Breast epithelium (tissue), 4 donors: ENCODE data around the gene SLC22A3. TPM values are rescaled to one million over a fixed set of nuclear protein-coding genes. Genes with fewer than 3 reads are reported as not detected.
A peak's percentile ranks its signal among the peaks of the same experiment; 100 is the strongest.

Experiments
- DNase-seq, 2 donors: peaks; one replicate each; pipeline ENCODE4 v3.0.0-alpha.2; 2019; ENCODE audit warnings: low spot score in 2 of 2
- H3K27ac ChIP-seq, 2 donors: fragments of 200-600 bp; sonication (generic) in 1 of 2; one replicate each; pipeline ENCODE4 v1.5.1; 2016 to 2019; ENCODE audit warnings: mild to moderate bottlenecking in 1 of 2
- H3K27me3 ChIP-seq, 2 donors: fragments of 200-600 bp; sonication (generic) in 1 of 2; one replicate each; pipeline versions ENCODE4 v1.5.1 to v1.6.0; 2017 to 2019; ENCODE audit warnings: control low read depth in 1 of 2, mild to moderate bottlenecking in 1 of 2
- H3K36me3 ChIP-seq: fragments of 200-600 bp; one replicate; pipeline ENCODE4 v1.5.1; 2019
- H3K4me1 ChIP-seq, 2 donors: fragments of 200-600 bp; sonication (generic); one replicate each; pipeline ENCODE4 v1.5.1; 2016 to 2019; ENCODE audit warnings: control low read depth in 1 of 2
- H3K4me3 ChIP-seq, 3 donors: fragments of 200-600 bp; sonication (generic); 1 replicate in 2 of 3; 2 replicates in 1 of 3; pipeline ENCODE4 v1.5.1; 2016 to 2019; ENCODE audit warnings: mild to moderate bottlenecking in 3 of 3, moderate library complexity in 2 of 3
- H3K9me3 ChIP-seq, 2 donors: fragments of 200-600 bp; sonication (generic) in 1 of 2; one replicate each; pipeline ENCODE4 v1.5.1; 2016 to 2019; ENCODE audit warnings: control low read depth in 1 of 2
- CTCF ChIP-seq, 3 donors: fragments of 450-650 bp; IDR thresholded peaks; one replicate each; pipeline ENCODE4 v1.5.1; 2016 to 2017; ENCODE audit warnings: antibody characterized with exemption in 3 of 3, mild to moderate bottlenecking in 3 of 3, moderate library complexity in 3 of 3
- POLR2A ChIP-seq: fragments of 450-650 bp; IDR thresholded peaks from one replicate; pipeline ENCODE4 v1.6.1; 2016; ENCODE audit warnings: antibody characterized with exemption, mild to moderate bottlenecking, moderate library complexity
- POLR2AphosphoS5 ChIP-seq, 3 donors: sonication (generic); formaldehyde crosslinking; IDR thresholded peaks; one replicate each; pipeline ENCODE4 v1.6.1; 2017; ENCODE audit warnings: antibody characterized with exemption in 3 of 3
- intact Hi-C: fragments of 100-400 bp; cut with DNase I; formaldehyde crosslinking; loops from one replicate; pipeline ENCODE4 v1.15.1; 2023; ENCODE audit warnings: low total_unique reads
- total RNA-seq, 3 donors: library from RNA; depleted of rRNA; stranded (reverse); fragments of >200 nt; gene quantifications; one replicate each; pipeline ENCODE4 v1.1.0, GENCODE V29; 2016

Gene SLC22A3
- total RNA-seq, 3 donors from 2014 or later = 3.4 to 13.1 (median 5.9) TPM

GRCh38 chr6:160344271-160344670 is 3.9 kb upstream of the SLC22A3 start:
- no peak overlapping the region for H3K4me3 ChIP-seq
- no peak for TF ChIP-seq POLR2AphosphoS5 (IDR thresholded peaks at IDR 0.05)
- TF ChIP-seq POLR2A = no peak
- TF ChIP-seq CTCF (IDR thresholded peaks at IDR 0.05) = no peak
- H3K36me3 ChIP-seq = no peaks in the 10 kb centered on the region
- peaks cover 0 to 7% of the 10 kb centered on the region in 2 donors for H3K27me3 ChIP-seq
- H3K27ac ChIP-seq = no peak overlapping the region
- no peaks in the 10 kb centered on the region for H3K4me1 ChIP-seq
- intact Hi-C loops = no loop called here
- H3K9me3 ChIP-seq = no peaks in the 10 kb centered on the region
- no peak for DNase-seq

- TF ChIP-seq POLR2AphosphoS5 (IDR thresholded peaks at IDR 0.05) (no peak), CTCF (IDR thresholded peaks at IDR 0.05) (no peak), POLR2A (no peak)
- Histone ChIP-seq H3K4me3 (peak overlapping the region; percentile 51 to 75 (median 60)), H3K27ac (peak overlapping the region in 1 of 2 donors; percentile 45), H3K9me3 (no peaks in the 10 kb centered on the region), H3K27me3 (peaks cover 0 to 15% of the 10 kb centered on the region in 2 donors), H3K36me3 (no peaks in the 10 kb centered on the region), H3K4me1 (no peaks in the 10 kb centered on the region)
- intact Hi-C loops = no loop called here
- no peak for DNase-seq
Measured at GRCh38 chr6:160347259-160348222, 637 bp upstream of the SLC22A3 start.

GRCh38 chr6:160349020-160349441 is 853 bp downstream of the SLC22A3 start:
- H3K4me3 ChIP-seq = peak overlapping the region; percentile 51 to 75 (median 60)
- H3K27ac ChIP-seq = peak overlapping the region in 1 of 2 donors; percentile 45
- no peak for TF ChIP-seq POLR2AphosphoS5 (IDR thresholded peaks at IDR 0.05)
- no peak for TF ChIP-seq POLR2A
- TF ChIP-seq CTCF (IDR thresholded peaks at IDR 0.05) = no peak
- DNase-seq = no peak
- peaks cover 0 to 15% of the 10 kb centered on the region in 2 donors for H3K27me3 ChIP-seq
- H3K4me1 ChIP-seq = no peaks in the 10 kb centered on the region
- H3K36me3 ChIP-seq = no peaks in the 10 kb centered on the region
- intact Hi-C loops = no loop called here
- H3K9me3 ChIP-seq = no peaks in the 10 kb centered on the region

- Histone ChIP-seq H3K27ac (no peak overlapping the region), H3K9me3 (no peaks in the 10 kb centered on the region), H3K36me3 (no peaks in the 10 kb centered on the region), H3K27me3 (peaks cover 0 to 15% of the 10 kb centered on the region in 2 donors), H3K4me3 (peak overlapping the region in 2 of 3 donors; percentile 51 to 75), H3K4me1 (no peaks in the 10 kb centered on the region)
- TF ChIP-seq POLR2AphosphoS5 (IDR thresholded peaks at IDR 0.05) (no peak), CTCF (IDR thresholded peaks at IDR 0.05) (no peak), POLR2A (no peak)
- DNase-seq = no peak
- intact Hi-C loops = no loop called here
Measured at GRCh38 chr6:160349814-160350350, 1.7 kb downstream of the SLC22A3 start.

- Histone ChIP-seq H3K4me1 (no peaks in the 10 kb centered on the region), H3K27me3 (peaks cover 0 to 8% of the 10 kb centered on the region in 2 donors), H3K27ac (no peak overlapping the region), H3K4me3 (no peak overlapping the region), H3K36me3 (no peaks in the 10 kb centered on the region), H3K9me3 (no peaks in the 10 kb centered on the region)
- intact Hi-C loops = no loop called here
- no peak for TF ChIP-seq CTCF (IDR thresholded peaks at IDR 0.05)
- TF ChIP-seq POLR2A = no peak
- no peak for DNase-seq
Measured at GRCh38 chr6:160353950-160354496, 5.8 kb downstream of the SLC22A3 start.
